Transverse colon (tissue), 4 donors: ENCODE data around the gene TANGO6.

Source experiments
- EP300 ChIP-seq: sonication (generic); formaldehyde crosslinking; IDR thresholded peaks from one replicate; pipeline ENCODE4 v1.6.1; 2017; ENCODE audit warnings: antibody characterized with exemption, low read depth
- POLR2A ChIP-seq: fragments of 450-650 bp; IDR thresholded peaks from one replicate; pipeline ENCODE4 v1.6.1; 2016; ENCODE audit warnings: antibody characterized with exemption, mild to moderate bottlenecking, moderate library complexity
- POLR2AphosphoS5 ChIP-seq, 3 donors: sonication (generic); formaldehyde crosslinking; IDR thresholded peaks; one replicate each; pipeline ENCODE4 v1.6.1; 2016; ENCODE audit warnings: antibody characterized with exemption in 3 of 3
- TF ChIP-seq, protein P1 (sequence below), 5 experiments: fragments of 200-600 bp in 3 of 5; fragments of 450-650 bp in 2 of 5; sonication (generic) in 3 of 5; IDR thresholded peaks; 1 replicate in 2 of 5; 2 replicates in 3 of 5; pipeline ENCODE4 v1.5.1; 2016 to 2017; ENCODE audit warnings: antibody characterized with exemption in 5 of 5, inconsistent platforms in 3 of 5, mild to moderate bottlenecking in 2 of 5, moderate library complexity in 1 of 5

DNA sequence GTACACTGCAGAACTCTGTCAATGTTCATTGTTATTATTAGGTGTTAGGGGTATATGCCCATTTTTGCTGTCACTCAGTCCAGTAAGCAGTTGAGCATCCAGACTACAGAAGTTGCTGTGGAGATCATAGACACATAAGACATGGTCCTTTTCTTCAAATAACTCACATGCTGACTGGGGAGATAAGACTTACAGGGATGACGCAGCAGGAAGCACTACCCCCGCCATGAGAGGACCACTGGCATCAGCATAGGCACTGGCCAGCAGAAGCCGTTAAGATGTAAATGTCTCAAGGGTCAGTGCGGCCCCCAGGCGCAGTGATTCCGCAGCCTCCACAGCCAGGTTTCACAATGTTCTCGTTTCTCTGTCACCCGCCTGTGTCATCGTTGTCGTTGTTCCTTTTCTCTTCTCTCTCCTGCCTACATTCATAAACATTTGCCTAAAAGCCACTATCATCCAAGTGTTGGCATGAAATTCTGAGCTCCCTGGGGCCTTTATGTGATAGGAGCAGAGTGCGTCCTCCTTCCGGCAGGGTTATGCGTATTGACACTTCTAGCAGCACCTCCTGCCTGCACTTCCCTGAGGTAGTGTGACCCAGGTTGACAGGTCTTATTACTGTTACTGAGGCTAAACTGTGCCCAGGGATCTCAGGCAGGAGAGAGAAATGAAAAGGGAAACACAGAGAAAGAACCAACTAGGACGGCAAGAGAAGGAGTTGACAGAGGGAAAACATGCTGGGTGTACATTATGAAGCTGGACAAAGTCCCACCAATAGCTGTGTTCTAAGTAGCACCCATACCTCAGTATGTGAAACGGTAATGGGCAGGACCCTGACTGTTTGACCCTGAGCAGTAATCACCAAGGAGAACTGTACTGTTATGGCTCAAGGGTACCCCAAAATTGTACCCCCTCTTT is 17.9 kb downstream of the TANGO6 start:
- TF ChIP-seq, protein P1, sequence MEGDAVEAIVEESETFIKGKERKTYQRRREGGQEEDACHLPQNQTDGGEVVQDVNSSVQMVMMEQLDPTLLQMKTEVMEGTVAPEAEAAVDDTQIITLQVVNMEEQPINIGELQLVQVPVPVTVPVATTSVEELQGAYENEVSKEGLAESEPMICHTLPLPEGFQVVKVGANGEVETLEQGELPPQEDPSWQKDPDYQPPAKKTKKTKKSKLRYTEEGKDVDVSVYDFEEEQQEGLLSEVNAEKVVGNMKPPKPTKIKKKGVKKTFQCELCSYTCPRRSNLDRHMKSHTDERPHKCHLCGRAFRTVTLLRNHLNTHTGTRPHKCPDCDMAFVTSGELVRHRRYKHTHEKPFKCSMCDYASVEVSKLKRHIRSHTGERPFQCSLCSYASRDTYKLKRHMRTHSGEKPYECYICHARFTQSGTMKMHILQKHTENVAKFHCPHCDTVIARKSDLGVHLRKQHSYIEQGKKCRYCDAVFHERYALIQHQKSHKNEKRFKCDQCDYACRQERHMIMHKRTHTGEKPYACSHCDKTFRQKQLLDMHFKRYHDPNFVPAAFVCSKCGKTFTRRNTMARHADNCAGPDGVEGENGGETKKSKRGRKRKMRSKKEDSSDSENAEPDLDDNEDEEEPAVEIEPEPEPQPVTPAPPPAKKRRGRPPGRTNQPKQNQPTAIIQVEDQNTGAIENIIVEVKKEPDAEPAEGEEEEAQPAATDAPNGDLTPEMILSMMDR (IDR thresholded peaks at IDR 0.05), result no peak
- TF ChIP-seq POLR2A, result no peak
- TF ChIP-seq POLR2AphosphoS5 (IDR thresholded peaks at IDR 0.05), result no peak
- no peak for TF ChIP-seq EP300
